Measurements from ENCODE around the gene ACTA2. TPM values are rescaled to one million over a fixed set of nuclear protein-coding genes. Genes with fewer than 3 reads are reported as not detected.

Gene ACTA2
- total RNA-seq, 1 experiment from 2014 or later = 2.4 TPM

GRCh38 chr10:88987243-88987725 is 34.7 kb upstream of the ACTA2 start:
- Histone ChIP-seq H4K20me1 (ENCODE audit: control insufficient read depth, insufficient read depth, insufficient read length) (no peaks in the 10 kb centered on the region), H3K79me2 (ENCODE audit: insufficient read depth, low read length) (no peaks in the 10 kb centered on the region), H3K56ac (ENCODE audit: insufficient read length, low read depth, low read length) (no peak overlapping the region), H3K27me3 (ENCODE audit: insufficient read depth, low read length) (no peaks in the 10 kb centered on the region; the same call in 1 of the 2 replicates), H4K5ac (ENCODE audit: insufficient read length, low read depth, low read length) (no peak overlapping the region), H3K14ac (ENCODE audit: insufficient read depth, low read length) (no peak overlapping the region), H2BK15ac (ENCODE audit: low read depth, low read length) (no peak overlapping the region), H2BK12ac (ENCODE audit: insufficient read length, low read depth, low read length) (no peak overlapping the region), H3K23me2 (ENCODE audit: insufficient read length, low read depth, low read length, poor library complexity, severe bottlenecking) (peaks cover 18% of the 10 kb centered on the region), H3K18ac (ENCODE audit: insufficient read length, low read depth, low read length) (no peak overlapping the region), H3K9ac (ENCODE audit: extremely low read depth, insufficient read length, low read length) (no peak overlapping the region), H3K27ac (ENCODE audit: insufficient read length, low read depth, low read length) (no peak overlapping the region), H4K91ac (ENCODE audit: insufficient read length, low read depth, low read length) (no peak overlapping the region), H3K23ac (ENCODE audit: insufficient read length, low read depth, low read length) (no peak overlapping the region), H3K4me2 (ENCODE audit: insufficient read depth, insufficient read length, low read length) (no peak overlapping the region), H2BK5ac (ENCODE audit: insufficient read length, low read length) (no peak overlapping the region), H2BK120ac (ENCODE audit: low read depth, low read length, poor library complexity, severe bottlenecking) (no peak overlapping the region), H4K8ac (replicated peaks; ENCODE audit: insufficient read length, low read depth, low read length) (no peak overlapping the region), H3K4ac (ENCODE audit: low read depth, low read length) (no peak overlapping the region), H2AK5ac (ENCODE audit: insufficient read length, low read length) (no peak overlapping the region), H2BK20ac (ENCODE audit: low read depth, low read length, poor library complexity, severe bottlenecking) (no peak overlapping the region), H3K79me1 (ENCODE audit: insufficient read depth, low read depth, low read length, poor library complexity, severe bottlenecking) (no peaks in the 10 kb centered on the region), H3K9me3 (ENCODE audit: control insufficient read depth, low read depth, low read length) (no peaks in the 10 kb centered on the region), H3T11ph (ENCODE audit: low read length) (no peak overlapping the region), H2AFZ (ENCODE audit: low read length) (no peak overlapping the region), H3K4me1 (ENCODE audit: insufficient read depth, low read length) (no peaks in the 10 kb centered on the region)
- Mint-ChIP-seq H3K36me3 (ENCODE audit: insufficient read depth in 1 of 3, low read depth in 3 of 3) (no peaks in the 10 kb centered on the region; a peak in 1 of 7 replicates), H3K27me3 (ENCODE audit: low read depth) (peaks cover 40% of the 10 kb centered on the region), H3K4me1 (peaks cover 19 to 24% of the 10 kb centered on the region in 2 experiments), H3K4me3 (no peak overlapping the region), H3K9me3 (0 out of 5 replicates have a peak, but pooled peaks cover 0 to 2% of the 10 kb centered on the region in 2 experiments), H3K27ac (no peak overlapping the region)
- DNase-seq = no peak
- TF ChIP-seq, protein P1, sequence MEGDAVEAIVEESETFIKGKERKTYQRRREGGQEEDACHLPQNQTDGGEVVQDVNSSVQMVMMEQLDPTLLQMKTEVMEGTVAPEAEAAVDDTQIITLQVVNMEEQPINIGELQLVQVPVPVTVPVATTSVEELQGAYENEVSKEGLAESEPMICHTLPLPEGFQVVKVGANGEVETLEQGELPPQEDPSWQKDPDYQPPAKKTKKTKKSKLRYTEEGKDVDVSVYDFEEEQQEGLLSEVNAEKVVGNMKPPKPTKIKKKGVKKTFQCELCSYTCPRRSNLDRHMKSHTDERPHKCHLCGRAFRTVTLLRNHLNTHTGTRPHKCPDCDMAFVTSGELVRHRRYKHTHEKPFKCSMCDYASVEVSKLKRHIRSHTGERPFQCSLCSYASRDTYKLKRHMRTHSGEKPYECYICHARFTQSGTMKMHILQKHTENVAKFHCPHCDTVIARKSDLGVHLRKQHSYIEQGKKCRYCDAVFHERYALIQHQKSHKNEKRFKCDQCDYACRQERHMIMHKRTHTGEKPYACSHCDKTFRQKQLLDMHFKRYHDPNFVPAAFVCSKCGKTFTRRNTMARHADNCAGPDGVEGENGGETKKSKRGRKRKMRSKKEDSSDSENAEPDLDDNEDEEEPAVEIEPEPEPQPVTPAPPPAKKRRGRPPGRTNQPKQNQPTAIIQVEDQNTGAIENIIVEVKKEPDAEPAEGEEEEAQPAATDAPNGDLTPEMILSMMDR (conservative IDR thresholded peaks at IDR 0.05) = no peak; the same call in 2 of the 3 replicates
